GM19193 (cell line): ENCODE results near the gene KCNQ1.

Experiments
- POLR2A ChIP-seq: IDR thresholded peaks from 4 replicates; pipeline ENCODE4 v1.6.1; 2011; ENCODE audit not compliant: insufficient read depth, insufficient read length; ENCODE audit errors: extremely low read depth

KCNQ1 gene

DNA sequence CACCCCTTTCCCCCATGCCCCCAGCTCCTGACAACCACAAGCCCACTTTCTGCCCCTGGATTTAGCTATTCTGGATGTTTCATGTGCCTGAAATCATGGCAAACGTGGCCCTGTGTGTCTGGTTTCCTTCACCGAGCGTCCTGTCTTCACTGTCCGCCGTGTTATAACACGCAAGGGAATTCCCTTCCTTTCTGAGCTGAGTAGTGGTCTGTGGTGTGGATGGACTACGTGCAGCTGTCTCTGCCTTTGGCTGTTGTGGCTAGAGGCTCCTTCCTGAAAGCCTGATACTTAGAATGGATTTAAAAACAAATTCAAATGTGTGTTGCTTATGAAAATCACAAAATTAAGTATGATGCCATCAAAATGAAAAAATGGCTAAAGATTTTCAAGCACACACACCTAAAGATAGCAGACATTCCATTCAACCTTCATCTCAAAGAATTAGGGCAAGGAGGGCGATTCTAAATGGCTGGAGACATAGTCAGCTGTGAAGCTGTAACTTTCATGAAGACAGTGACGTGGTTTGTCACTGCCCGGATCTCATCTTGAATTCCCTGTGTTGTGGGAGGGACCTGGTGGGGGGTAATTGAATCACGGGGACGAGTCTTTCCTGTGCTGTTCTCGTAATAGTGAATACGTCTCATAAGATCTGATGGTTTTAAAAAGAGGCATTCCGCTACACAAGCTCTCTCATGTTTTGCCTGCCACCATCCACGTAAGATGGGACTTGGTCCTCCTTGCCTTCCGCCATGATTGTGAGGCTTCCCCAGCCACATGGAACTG is 30.5 kb downstream of the KCNQ1 start:
- TF ChIP-seq POLR2A = no peak

DNA sequence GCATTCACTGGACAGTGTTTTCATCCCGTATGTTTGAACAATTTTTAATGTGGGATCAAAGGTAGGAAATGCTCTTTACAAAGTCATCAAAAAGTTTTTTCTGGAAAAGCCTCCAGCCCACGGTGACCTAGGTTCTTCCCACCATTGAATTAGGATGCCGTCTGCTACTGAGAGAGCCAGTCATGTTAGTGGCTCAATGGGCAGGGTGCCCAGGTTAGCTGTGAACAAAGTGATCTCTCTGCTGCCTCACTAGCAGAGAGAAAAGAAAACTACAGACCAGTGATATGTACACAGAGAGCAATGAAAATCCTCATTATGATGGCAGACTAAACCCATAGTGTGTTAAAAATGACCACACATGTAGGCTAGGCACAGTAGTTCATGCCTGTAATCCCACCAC is 32.4 kb downstream of the KCNQ1 start:
- TF ChIP-seq POLR2A = no peak

GRCh38 chr11:2477936-2478335 is 33.1 kb downstream of the KCNQ1 start:
- no peak for TF ChIP-seq POLR2A

DNA sequence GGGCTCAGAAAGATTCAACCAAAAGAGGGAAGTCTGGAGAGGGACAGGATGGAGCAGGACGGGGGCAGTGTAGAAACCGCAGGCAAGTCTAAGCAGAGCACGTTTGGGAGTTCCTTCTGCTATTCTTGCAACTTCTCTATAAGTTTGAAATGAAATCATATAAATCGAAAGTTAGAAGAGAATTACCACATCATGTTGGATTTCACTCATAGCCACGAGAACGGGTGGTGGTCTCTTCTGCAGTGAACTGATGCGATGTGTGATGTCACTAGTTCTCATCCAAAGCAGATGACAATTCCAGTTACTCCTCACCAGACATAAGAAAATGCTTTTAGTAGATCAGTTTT is 36.0 kb downstream of the KCNQ1 start:
- no peak for TF ChIP-seq POLR2A

DNA sequence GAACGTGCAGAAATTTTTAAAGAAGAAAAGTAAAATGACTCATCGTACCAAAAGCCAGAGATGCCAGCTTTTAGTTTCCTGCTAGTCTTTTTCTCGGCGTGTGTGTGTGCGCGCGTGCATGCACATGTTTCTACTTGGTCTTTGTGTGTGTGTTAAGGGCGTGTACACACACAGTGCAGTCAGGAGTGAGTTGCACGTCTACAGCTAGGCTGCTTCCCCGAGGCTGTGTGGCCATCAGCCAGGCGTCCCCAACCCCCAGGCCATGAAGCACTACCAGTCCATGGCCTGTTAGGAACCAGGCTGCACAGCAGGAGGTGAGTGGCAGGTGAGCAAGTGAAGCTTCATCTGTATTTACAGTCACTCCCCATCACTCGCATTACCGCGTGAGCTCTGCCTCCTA is 36.4 kb downstream of the KCNQ1 start:
- TF ChIP-seq POLR2A = no peak

GRCh38 chr11:2482204-2482603 is 37.4 kb downstream of the KCNQ1 start:
- TF ChIP-seq POLR2A = no peak

- TF ChIP-seq POLR2A = no peak
These were observed 37.9 kb downstream of the KCNQ1 start for GRCh38 chr11:2482745-2483144.

GRCh38 chr11:2483426-2483825 is 38.6 kb downstream of the KCNQ1 start:
- TF ChIP-seq POLR2A = no peak

- TF ChIP-seq POLR2A = no peak
These were observed 39.8 kb downstream of the KCNQ1 start for GRCh38 chr11:2484576-2485125.

- no peak for TF ChIP-seq POLR2A
These were observed 43.2 kb downstream of the KCNQ1 start for GRCh38 chr11:2488004-2488403.

DNA sequence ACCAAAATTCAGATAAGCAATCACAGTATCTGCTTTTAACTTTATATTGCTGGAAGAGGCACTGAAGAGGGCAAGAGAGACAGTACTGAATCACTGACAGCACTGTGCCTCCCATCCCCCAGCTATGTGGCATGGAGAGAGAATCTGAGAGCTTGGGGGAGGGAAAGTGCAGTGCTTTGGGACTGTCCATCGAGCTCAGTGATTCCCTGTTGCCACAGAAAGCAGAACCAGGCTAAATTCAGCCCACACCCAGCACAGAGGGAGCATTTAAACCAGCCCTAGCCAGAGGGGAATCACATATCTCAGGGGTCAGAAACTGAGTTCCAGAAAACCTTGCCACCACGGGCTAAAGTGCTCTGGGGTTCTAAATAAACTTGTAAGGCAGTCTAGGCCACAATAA is 44.3 kb downstream of the KCNQ1 start:
- TF ChIP-seq POLR2A = no peak

- no peak for TF ChIP-seq POLR2A
These were observed 53.9 kb downstream of the KCNQ1 start for GRCh38 chr11:2498750-2499149.

GRCh38 chr11:2507212-2507901 is 62.5 kb downstream of the KCNQ1 start:
- TF ChIP-seq POLR2A = no peak

- TF ChIP-seq POLR2A = no peak
These were observed 63.3 kb downstream of the KCNQ1 start for GRCh38 chr11:2507945-2508749.

DNA sequence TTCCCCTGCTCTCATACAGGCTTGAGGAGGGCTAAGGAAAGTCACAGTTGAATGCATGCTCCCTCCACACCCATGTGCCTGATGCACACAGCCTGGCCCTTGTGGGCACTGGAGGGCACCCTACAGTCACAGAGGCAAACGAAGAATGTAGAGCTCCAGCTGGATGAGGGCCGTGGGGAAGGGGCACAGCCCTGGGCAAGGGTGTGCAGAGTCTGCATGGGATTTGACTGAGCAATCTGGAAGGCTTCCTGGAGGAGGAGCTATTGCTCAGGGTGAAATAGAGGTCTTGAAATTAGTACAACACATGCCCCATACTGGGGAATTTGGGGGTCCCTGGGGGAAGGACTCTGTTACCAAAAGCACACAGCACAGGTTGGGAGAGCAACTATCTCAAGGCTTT is 64.0 kb downstream of the KCNQ1 start:
- TF ChIP-seq POLR2A = no peak
